Activated CD4-positive, CD25-positive, alpha-beta regulatory T cell treated with anti-CD3 and anti-CD28 coated beads, Interleukin-2, amount 50 U/mL, for 16 hours (primary cell): ENCODE results near the gene GRIK1.

Experiments
- DNase-seq: peaks from one replicate; pipeline ENCODE4 v3.0.0-alpha.2; 2020; ENCODE audit warnings: low read depth, low spot score

Gene GRIK1

DNA sequence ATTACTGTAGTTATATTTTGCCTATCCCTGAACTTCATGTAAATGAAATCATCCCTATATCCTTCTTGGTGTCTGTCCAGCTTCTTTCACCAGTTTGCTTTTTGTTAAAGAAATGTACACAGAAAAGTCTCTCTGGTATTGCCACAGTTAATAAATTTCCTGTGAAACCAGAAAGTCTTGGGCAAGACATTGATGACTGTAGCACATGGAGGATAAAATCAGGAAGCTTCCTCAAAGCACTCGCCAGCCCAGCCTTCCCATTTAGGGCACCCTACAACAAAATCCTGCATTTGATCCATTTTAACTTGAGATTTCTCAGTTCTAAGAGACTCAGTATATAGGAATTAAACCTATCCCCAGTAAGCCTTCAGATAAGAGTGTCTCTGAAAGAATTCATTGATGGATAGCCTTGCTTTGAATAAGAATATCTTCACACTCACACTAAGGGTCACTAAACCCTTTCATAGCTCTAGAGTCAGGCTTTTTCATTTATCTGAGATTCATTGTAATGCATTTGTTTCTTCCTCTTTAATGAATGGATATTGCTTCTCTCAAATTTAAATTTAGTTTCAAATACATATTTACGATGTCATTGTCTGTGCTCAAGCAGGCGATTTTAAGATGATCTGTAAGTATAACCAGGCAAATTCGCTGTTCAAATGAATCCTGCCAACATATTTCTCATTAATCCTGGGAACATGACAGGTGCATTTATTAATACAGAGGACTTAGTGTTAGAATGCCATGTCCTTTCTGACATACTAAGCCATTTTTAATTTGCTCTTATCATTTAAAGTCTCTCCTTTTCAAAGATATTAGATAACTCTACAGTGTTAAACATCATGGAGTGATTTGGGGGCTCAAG is 153.1 kb downstream of the GRIK1 start:
- DNase-seq, result no peak

DNA sequence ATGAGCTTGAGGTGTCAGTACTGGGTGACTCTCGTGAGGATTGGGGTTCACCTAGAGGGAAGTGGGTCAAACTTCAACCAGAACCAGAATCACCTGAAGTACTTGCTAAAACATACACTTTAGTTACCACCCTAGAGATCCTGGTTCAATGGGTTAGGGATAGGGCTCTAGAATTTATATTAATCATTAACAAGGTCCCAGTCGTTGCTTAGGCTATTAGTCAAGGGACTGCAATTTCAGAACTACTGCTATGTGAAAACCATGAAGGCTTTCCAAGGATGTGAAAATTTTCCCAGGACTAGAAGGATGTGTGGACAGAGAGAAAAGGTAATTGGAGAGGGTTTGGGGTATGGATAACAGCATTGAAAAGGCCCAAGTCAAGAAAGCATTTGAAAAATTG is 162.6 kb downstream of the GRIK1 start:
- no peak for DNase-seq

DNA sequence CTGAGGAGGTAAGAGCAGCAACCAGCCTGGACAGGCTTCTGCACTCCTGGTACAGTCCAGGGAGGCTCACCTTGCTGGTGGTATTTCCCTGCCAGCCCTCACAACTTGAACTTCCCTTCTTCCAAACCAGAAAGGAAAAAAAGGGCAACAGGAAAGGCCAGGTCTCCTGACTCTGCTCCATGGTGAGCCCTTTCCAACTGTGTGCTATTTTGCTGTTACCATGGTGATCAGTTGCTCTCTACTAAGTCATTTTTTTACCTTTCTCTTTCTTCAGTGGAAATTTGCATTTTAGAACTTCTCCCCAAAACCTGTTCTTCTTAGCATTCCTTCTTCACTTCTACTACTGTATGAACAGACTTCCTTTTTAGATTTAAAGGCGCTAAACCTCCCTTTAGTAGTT is 164.3 kb downstream of the GRIK1 start:
- no peak for DNase-seq

DNA sequence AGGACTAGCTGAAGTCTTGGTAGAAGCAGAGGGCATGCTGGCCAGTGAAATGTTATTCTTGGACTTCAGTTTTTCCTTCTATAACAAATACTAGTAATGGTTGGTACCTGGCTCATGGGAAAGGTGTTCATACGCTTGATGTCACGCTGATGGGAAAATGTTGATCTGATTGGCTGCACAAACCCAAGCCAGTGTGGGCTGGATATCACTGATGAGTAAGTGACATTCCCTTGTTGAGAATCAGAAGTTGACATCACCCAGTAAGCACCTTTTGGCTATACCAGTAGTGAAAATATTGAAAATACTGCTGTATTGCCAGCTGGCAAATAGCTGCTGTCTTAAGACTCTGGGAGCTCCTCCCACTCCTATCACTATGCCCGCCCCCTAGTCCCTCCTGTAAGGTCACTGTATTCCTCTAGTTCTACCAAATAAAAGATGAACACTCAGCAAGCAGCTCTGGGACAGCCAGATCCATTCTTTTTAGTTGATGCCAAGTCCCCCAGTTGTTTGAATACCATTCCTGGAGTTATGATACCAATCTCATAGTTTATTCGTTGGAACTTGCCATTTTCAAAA is 168.2 kb downstream of the GRIK1 start:
- no peak for DNase-seq

DNA sequence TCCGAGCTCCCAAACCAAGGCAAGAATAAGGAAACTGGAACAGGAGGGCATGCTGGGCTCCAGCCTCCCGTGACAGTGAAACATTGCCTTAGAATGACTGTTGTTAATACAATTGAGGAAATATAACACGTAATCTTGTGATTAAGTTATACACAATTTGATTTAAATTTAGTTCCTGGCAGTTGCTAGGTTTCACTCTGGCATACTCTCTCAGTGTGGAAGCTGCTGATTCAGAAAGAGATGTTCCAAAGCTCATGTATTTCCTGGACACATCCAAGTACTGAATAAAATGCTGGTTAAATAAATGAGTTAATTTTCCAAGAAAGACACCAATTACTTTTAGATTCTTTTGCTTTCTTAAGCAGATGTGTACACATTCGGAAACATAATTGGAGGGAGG is 176.1 kb downstream of the GRIK1 start:
- DNase-seq, result no peak

DNA sequence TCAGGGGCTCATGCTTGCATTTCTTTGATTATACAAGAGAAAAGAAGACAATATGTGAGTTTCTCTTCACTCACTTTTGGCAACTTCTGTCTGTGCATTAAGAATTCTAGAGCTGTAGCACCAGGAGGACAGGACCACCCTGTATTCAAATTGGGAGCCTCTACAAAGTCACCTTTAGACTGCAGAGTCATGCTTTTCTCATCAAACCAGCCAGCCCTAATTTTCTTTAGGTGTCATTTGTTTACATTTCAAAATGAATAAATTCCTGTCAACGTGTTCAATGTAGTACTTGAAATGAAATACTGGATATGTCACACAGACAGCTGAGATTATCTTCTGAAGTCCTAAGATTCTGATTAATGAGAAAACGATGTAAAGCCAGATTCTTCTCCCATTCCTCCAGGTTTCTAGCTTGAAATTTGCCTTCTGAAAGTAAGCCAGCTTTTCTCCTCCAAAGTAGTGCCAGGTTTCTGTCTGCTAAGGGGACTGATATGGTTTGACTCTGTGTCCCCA is 177.2 kb downstream of the GRIK1 start:
- no peak for DNase-seq

DNA sequence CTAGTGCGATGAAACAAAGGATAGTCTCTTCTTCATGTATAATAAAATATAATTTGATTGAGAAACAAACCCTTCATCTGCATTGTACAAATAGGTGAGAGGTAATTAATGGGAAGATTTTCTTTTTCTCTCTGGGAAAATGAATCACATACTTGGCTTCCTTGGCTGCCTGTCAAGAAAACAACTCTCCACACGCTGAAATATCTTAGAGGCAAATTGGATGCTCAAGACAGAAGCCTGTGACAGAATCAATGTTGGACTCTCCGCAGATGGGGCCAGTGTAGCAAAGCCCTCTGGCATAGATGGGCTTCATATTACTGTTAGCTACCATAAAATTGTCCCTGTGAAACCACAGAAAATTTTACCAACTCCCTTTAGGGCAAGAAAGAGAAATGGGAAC is 186.6 kb downstream of the GRIK1 start:
- no peak for DNase-seq

DNA sequence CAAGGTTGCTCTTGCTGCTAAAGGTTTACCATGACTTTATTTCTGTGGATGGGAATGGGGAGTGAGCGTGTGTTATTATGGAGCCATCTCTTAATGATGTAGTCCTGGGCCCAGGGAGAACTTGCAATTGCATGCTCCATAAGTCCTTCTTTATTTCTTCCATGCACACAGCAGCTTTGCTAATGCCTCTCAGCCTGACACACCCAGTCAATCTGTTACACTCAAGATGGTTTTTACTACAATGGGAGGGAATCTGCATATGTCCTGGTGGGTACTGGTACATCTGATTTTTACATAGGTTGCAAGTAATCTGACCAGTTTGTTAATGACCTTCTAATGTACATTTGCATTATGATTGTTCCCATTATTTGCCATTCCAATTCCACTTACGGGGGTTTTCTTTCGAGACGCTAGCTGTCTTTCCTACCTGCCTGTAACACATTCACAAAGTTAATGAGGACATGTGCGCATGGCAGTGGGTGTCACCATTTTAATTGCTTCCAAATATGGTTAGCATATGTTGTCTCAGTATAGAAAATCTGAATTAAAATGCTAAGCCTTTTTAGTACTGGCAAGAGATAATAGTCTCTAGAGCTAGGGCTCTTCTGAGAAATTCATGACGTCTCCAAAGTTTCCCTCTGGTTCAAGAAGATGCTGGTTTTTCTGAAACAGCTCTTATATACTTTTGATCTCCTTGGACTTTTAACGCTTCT is 188.2 kb downstream of the GRIK1 start:
- no peak for DNase-seq

DNA sequence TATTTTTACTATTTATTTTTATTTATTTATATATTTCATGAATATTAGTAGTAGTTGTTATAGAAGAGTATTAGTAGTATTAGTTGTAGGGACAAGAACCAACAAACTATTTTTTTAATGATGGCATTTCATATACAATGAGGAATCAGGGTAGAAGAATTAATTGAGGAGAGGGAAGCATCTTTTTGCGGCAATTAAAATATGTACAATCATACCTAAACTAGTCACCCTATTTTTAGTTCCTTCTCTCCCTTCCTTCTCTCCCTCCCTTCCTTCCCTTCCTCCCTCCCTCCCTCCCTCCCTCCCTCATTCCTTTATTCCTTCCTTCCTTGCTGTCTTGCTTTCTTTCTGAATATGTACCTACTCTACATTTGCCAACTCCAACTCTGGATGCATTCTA is 189.8 kb downstream of the GRIK1 start:
- DNase-seq, result no peak

DNA sequence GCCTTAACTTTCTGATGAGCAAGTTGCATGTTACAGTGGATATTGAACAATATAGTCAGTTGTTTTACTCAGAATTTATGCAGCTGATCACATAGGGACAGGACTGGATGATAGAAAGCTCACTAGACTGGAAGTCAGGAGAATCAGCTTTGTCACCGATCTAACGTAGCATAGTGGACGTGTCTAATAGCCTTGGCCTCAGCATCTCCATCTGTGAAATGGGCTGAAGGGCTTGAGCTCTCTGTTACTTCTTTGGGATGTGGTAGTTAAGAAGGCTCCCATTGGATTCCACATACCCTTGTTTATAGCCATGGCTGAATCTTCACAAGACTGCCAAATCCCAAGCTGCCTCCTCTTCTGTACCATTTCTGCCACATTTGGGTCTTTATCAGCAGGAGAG is 190.6 kb downstream of the GRIK1 start:
- no peak for DNase-seq

DNA sequence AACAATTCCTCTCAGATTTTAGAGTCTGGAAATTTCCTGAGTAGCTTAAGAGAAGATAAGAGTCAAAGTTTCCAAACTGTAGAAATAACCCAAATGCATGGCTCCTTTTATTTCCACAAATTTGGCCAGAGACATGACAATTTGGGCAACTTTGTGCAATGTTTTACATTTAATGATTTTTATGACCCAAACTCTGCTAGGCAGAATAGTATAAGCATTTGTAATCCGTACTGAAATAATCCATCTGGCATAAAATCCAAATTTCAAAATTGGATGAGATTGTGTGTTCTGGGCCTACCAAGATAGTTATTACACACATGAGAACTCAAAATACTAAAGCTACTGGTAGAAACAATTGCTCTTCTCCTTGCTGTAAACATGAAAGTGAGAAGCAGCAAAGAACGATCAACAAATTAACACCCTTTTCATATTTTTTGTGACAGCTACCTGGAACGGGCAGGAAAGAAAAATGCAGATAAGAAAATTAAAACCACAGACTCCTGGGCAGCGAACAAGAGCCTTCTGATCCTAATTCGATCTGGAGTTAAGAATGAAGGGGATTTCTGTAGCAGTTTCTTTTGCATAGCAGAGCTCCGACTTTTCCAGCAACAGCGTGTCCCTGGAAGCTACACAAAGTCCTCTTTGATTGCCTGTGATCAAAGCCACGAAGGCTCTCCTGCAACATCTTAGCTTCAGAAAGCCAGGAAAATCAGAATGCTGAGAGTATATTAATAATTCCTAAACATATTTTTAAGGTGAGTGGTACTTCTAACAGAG is 191.2 kb downstream of the GRIK1 start:
- no peak for DNase-seq

DNA sequence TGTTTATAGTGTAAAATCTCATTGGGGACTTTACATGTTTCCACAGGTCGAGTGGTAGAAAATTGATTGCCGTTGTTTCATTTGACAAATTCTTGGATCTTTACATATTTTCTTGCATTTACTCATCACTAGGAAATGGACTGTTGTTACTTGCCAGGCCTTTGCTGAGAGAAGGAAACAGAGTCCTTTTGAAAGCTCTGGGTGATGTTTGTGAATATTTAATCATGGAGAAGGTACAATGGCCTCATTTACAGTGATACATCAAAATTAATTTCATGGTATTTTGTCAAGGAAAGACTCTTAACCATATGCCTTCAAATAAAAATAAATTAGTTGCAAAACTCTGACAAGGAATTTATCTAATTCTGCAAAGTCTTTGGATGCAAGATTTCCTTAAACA is 198.0 kb downstream of the GRIK1 start:
- DNase-seq, result no peak

DNA sequence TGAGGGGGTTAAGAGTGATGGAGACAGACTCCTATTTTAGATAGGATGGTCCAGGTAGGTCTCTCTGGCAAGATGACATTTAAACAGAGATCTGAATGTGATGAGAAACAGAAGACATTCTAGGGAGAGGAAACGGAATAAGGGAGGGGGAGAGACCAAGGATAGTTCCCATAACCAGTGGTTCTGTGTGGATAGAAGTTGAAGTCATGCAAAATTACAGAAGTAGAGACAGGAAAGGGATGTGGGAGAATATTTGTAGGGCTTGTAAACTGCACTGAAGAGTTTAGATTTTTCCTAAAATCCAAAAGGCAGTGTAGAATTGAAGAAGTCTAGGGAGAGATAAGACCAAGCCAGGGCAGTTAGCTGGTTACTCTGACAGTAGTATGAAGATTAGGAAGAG is 200.6 kb downstream of the GRIK1 start:
- DNase-seq, result no peak

DNA sequence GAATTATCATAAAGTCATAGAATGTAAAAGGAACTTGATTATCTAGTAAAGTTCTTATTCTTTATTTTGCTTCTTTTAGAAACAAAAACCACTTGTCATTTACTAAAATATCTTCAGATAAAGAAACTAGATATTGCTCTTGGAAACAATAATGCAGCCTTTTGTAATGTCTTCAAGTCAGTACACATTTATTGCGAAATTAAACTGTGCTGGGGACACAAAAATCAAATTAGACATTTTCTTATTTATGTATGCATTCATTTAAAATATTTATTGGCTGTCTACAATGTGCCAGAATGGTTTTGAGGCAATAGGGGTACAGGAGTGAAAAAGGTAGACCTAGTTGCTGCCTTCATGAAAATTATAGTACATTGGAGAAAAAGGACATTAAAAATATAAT is 201.1 kb downstream of the GRIK1 start:
- DNase-seq, result no peak

DNA sequence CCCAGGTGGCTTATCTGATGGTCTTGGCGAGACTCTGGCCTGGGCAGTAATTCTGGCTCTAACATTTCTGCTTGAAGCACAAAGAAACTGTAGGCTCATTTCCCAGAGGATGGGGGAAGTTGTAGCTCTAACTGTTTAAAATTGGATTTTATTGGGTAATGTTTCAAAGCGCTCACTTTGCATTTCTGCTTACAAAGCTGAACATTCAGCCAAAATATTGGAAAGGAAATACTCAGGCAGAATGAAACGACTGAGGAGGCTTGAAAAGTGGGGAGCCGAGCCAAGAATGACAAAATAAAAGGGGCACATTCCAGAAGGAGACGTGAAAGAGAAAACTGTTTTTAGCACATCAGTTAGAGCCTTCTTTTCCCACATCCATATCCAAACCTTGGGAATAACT is 202.6 kb downstream of the GRIK1 start:
- no peak for DNase-seq

DNA sequence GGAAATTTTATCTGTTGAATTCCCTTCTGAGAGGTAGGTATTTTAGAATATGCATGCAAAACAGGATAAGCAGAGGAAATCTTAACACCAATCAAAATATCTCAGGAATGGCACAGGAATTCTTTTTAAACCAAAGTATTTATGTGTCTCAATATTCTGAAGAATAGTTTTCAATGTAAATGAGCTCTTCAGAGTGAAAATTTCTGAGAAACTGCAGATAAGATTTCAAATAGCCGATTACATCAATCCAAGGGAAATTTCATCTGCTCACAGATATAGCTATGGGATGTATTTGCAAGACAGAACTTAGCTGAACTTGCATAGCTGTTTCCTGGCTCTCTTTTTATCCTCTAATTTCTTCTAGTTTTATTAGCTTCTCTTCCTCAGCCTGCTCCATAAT is 209.5 kb downstream of the GRIK1 start:
- DNase-seq, result no peak

DNA sequence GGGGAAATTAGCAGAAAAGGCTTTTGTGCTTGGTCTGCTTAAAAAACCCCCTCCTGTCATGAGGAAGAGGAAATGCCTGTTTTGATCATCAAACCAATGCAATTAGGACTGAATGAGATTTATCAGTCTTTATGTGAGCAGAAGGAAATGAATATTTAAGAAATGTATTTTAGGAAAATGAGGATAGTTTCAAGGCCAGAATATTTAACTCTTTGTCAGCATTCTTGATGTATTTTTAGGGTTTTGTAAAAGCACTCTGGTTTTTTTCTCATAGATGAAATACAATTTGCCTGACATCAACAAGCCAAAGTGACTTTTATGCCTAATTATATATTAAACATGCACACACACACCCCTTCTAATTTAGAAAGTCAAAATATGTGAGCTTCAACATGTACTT is 213.8 kb downstream of the GRIK1 start:
- DNase-seq, result no peak

DNA sequence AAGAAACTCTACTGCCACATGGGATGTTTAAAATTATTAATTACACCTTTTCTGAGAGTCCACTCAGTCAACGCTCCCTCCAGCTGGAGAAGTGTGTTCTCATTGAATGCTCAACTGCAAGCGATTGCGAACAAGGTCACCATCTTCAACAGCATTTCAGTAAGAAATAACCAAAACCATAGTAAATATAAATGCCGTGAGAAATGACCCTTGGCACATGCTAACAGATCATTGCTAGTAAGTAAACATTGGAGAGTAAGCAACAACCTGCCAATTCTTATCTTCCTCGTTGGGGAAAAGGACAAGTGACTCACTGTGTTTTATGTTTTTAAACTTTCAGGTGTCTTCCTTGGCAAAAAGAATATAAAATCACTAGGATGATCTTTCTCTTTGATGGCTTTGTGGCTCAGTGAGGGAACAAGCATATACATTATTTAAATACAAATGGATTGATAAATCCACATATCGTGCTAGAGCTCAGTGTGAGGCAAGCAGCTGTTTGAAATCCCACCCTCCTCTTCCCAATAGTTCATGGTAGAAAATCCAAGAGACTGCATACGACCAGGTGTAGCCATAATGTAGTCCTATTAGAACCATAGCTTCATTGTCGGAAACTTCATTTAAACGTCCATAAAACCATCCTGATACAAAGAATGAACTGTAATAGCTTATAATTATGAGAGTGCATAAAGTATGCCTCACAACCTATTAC is 214.6 kb downstream of the GRIK1 start:
- no peak for DNase-seq

DNA sequence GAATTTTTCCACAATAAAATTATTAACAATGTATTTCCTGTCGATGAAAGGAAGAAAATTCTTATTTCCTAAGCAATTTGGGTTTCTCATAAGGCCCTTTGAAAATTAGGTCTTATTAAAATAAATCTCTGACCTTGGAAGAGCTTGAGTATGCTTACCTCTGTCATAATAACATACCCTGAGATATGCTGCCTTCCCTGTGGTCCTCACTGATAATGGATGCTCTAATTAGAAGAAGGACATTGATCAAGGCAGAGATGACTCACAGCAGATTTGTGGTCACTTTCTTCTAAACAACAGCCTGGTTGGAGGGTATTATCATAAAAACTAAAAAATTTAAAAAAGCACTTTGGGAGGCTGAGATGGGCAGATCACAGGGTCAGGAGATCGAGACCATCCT is 217.8 kb downstream of the GRIK1 start:
- DNase-seq, result no peak

DNA sequence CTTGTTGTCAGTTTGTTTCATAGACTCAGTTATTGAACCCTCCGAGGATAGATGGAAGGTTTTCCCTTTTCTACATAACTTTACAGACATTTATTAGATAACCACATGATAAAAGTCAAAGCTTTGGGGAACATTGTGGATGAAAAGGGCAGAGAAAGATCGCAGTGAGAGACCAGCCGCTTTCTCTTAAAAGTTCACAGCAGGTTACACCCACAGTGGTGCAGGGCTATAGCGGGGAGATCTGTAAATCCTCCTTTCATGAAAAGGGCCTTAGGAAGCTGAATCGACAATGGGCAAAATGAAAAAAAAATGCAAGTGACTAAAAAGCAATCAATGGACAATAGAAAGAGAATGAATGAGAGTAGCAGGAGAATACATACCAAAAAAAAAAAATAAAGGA is 218.6 kb downstream of the GRIK1 start:
- DNase-seq, result no peak

DNA sequence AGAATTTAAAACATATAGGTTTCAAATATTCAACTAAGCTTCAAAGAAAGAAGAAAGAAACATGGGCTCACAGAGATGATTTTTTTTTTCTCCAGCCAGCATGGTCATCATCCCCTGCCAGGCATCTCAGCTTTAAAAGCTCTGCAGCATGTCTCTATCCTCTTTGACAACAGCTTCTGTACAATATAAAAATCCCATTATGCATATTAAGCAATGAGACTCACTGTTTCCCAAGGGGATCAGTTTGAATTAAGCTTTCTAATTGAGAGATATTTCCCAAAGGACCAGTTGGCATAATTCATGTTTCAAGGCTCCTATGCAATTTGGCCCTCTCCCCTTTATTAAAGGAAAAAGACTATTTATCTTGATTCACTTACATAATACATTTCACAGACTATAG is 220.3 kb downstream of the GRIK1 start:
- DNase-seq, result no peak
